Liver (tissue), 9 donors: ENCODE measurements around the gene COL7A1. TPM values are rescaled to one million over a fixed set of nuclear protein-coding genes. Genes with fewer than 3 reads are reported as not detected.

Experiments used
- DNase-seq: peaks from one replicate; pipeline ENCODE4 v3.0.0-alpha.2; 2017; ENCODE audit warnings: low spot score
- H3K27ac ChIP-seq, 2 donors: one replicate each; pipeline ENCODE4 v1.7.0; 2013; ENCODE audit warnings: inconsistent platforms in 2 of 2, low read length in 2 of 2, control low read depth in 1 of 2, low read depth in 1 of 2, mild to moderate bottlenecking in 1 of 2
- H3K27me3 ChIP-seq, 4 donors: one replicate each; pipeline versions ENCODE4 v1.6.1 to v1.7.0; 2013; ENCODE audit warnings: low read length in 3 of 4, inconsistent platforms in 1 of 4, mild to moderate bottlenecking in 1 of 4, moderate library complexity in 1 of 4; ENCODE audit not compliant: control insufficient read depth in 4 of 4, insufficient read depth in 4 of 4
- H3K36me3 ChIP-seq, 4 donors: one replicate each; pipeline versions ENCODE4 v1.6.1 to v1.7.0; 2013; ENCODE audit warnings: low read length in 3 of 4, mild to moderate bottlenecking in 3 of 4, low read depth in 1 of 4, moderate library complexity in 1 of 4; ENCODE audit not compliant: control insufficient read depth in 4 of 4, insufficient read depth in 3 of 4
- H3K4me1 ChIP-seq, 4 donors: one replicate each; pipeline versions ENCODE4 v1.6.1 to v1.7.0; 2013; ENCODE audit warnings: low read length in 3 of 4, mild to moderate bottlenecking in 3 of 4, moderate library complexity in 1 of 4; ENCODE audit not compliant: control insufficient read depth in 4 of 4, insufficient read depth in 4 of 4
- H3K4me3 ChIP-seq, 3 donors: one replicate each; pipeline versions ENCODE4 v1.6.1 to v1.7.0; 2013; ENCODE audit warnings: low read length in 3 of 3, control low read depth in 1 of 3, low read depth in 1 of 3, mild to moderate bottlenecking in 1 of 3
- H3K9ac ChIP-seq, 2 donors: one replicate each; pipeline ENCODE4 v1.7.0; 2013; ENCODE audit warnings: low read length in 2 of 2, mild to moderate bottlenecking in 2 of 2, moderate library complexity in 2 of 2, control low read depth in 1 of 2, low read depth in 1 of 2
- H3K9me3 ChIP-seq, 4 donors: one replicate each; pipeline versions ENCODE4 v1.6.1 to v1.7.0; 2013; ENCODE audit warnings: low read length in 3 of 4; ENCODE audit not compliant: control insufficient read depth in 4 of 4
- EGR1 ChIP-seq, 2 donors: IDR thresholded peaks; 2 replicates each; pipeline ENCODE4 v1.6.1; 2016 to 2018; ENCODE audit warnings: antibody characterized with exemption in 2 of 2, low read depth in 2 of 2
- FOXA1 ChIP-seq: IDR thresholded peaks from 2 replicates; pipeline ENCODE4 v1.6.1; 2016; ENCODE audit warnings: antibody characterized with exemption
- FOXA2 ChIP-seq: IDR thresholded peaks from 2 replicates; pipeline ENCODE4 v1.6.1; 2016; ENCODE audit warnings: antibody characterized with exemption
- GABPA ChIP-seq, 2 donors: IDR thresholded peaks in 1 of 2; conservative IDR thresholded peaks in 1 of 2; 2 replicates each; pipeline ENCODE4 v1.6.1; 2016; ENCODE audit warnings: antibody characterized with exemption in 2 of 2, mild to moderate bottlenecking in 1 of 2, moderate library complexity in 1 of 2
- HNF4A ChIP-seq, 2 donors: conservative IDR thresholded peaks; 2 replicates each; pipeline ENCODE4 v1.6.1; 2016; ENCODE audit warnings: antibody characterized with exemption in 2 of 2, mild to moderate bottlenecking in 2 of 2
- HNF4G ChIP-seq: IDR thresholded peaks from 2 replicates; pipeline ENCODE4 v1.6.1; 2016; ENCODE audit warnings: antibody characterized with exemption
- MAX ChIP-seq: IDR thresholded peaks from 2 replicates; pipeline ENCODE4 v1.6.1; 2016; ENCODE audit warnings: antibody characterized with exemption
- NR2F2 ChIP-seq: IDR thresholded peaks from 2 replicates; pipeline ENCODE4 v1.6.1; 2016; ENCODE audit warnings: antibody characterized with exemption
- RAD21 ChIP-seq, 2 donors: IDR thresholded peaks; 2 replicates each; pipeline ENCODE4 v1.6.1; 2016; ENCODE audit warnings: antibody characterized with exemption in 2 of 2, mild to moderate bottlenecking in 2 of 2
- REST ChIP-seq: IDR thresholded peaks from 2 replicates; pipeline ENCODE4 v1.6.1; 2016; ENCODE audit warnings: antibody characterized with exemption, mild to moderate bottlenecking
- RXRA ChIP-seq, 2 donors: IDR thresholded peaks; 2 replicates each; pipeline ENCODE4 v1.6.1; 2017 to 2018; ENCODE audit warnings: antibody characterized with exemption in 2 of 2, mild to moderate bottlenecking in 1 of 2
- SP1 ChIP-seq: IDR thresholded peaks from 2 replicates; pipeline ENCODE4 v1.6.1; 2018; ENCODE audit warnings: antibody characterized with exemption, mild to moderate bottlenecking
- TAF1 ChIP-seq: conservative IDR thresholded peaks from 2 replicates; pipeline ENCODE4 v1.6.1; 2016; ENCODE audit warnings: antibody characterized with exemption, mild to moderate bottlenecking
- YY1 ChIP-seq: IDR thresholded peaks from 2 replicates; pipeline ENCODE4 v1.6.1; 2016; ENCODE audit warnings: antibody characterized with exemption, mild to moderate bottlenecking
- ZBTB33 ChIP-seq: IDR thresholded peaks from 2 replicates; pipeline ENCODE4 v1.6.1; 2016; ENCODE audit warnings: antibody characterized with exemption
- WGBS: extraction: QIAGEN DNeasy Blood & Tissue Kit; methylation state at CpG from one replicate; pipeline ENCODE4 v1.1.7; 2013; 5-methylcytosine and 5-hydroxymethylcytosine counted together
- polyA plus RNA-seq, 2 donors: library from polyadenylated mRNA; stranded (reverse) in 1 of 2; unstranded in 1 of 2; fragments of 200-250 nt in 1 of 2; fragments of >200 nt in 1 of 2; fragmentation: Nextera tagmentation in 1 of 2; extraction: Ambion mirVana in 1 of 2; gene quantifications; one replicate each; pipeline versions ENCODE4 v1.2.1 to v1.2.3, GENCODE V29; 2013 to 2015
- total RNA-seq, 2 donors: library from RNA; depleted of rRNA; stranded (reverse); fragments of >200 nt; gene quantifications; one replicate each; pipeline ENCODE4 v1.2.3, GENCODE V29; 2014
- TF ChIP-seq, protein P1 (sequence below): IDR thresholded peaks from 2 replicates; pipeline ENCODE4 v1.6.1; 2016; ENCODE audit warnings: antibody characterized with exemption
- TF ChIP-seq, protein P2 (sequence below): fragments of 150-350 bp; IDR thresholded peaks from 2 replicates; pipeline ENCODE4 v1.5.1; 2017; ENCODE audit warnings: improper control_type of control experiment, low read depth, low read length; ENCODE audit not compliant: missing input control
- donor health status: healthy.
- donor health status: healthy.
- donor health status: healthy.
- donor health status: healthy.
- donor health status: healthy.

Gene COL7A1
- total and polyA plus RNA-seq, 4 donors = 0.24 to 0.84 (median 0.40) TPM

DNA sequence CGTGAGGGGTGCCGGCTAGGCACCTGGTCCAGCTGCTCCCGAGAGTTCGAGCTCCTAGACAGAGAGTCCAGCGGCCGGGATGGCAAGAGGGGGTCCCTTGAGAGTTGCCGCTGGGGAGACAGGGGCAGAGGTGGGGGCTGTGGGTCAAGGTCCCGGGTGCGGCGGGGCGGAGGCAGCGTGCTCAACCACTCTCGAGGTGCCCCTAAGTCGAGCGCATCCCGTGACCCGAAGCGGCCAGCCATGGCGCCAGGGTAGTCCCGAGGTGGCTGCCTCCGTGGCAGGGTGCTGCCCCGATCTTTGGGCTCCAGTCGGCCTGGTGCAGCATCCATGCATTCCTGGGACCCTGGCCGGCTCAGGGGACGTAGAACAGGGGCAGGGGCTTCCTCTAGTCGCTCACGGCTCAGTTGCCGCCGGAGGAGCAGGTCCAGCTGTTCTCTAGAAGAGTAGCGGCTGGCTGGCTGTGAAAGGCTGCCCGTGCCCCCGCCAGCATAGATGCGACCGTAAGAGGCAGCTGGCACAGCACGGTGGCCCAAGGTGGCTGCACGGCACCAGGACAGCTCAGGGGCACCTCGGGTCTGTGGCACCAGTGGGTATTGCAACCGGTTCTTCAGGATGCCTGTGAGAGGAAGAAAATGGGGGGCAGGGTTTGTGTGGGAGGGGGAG lies 44.9 kb upstream of the COL7A1 start:
- H3K27ac ChIP-seq = no peak overlapping the region
- TF ChIP-seq HNF4A (conservative IDR thresholded peaks at IDR 0.05) = no peak
- no peak for TF ChIP-seq FOXA2
- no peak for TF ChIP-seq REST
- TF ChIP-seq, protein P1, sequence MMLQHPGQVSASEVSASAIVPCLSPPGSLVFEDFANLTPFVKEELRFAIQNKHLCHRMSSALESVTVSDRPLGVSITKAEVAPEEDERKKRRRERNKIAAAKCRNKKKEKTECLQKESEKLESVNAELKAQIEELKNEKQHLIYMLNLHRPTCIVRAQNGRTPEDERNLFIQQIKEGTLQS = no peak
- no peak for TF ChIP-seq GABPA (IDR thresholded peaks at IDR 0.05 in 1 of 2, conservative IDR thresholded peaks at IDR 0.05 in 1 of 2)
- TF ChIP-seq, protein P2, sequence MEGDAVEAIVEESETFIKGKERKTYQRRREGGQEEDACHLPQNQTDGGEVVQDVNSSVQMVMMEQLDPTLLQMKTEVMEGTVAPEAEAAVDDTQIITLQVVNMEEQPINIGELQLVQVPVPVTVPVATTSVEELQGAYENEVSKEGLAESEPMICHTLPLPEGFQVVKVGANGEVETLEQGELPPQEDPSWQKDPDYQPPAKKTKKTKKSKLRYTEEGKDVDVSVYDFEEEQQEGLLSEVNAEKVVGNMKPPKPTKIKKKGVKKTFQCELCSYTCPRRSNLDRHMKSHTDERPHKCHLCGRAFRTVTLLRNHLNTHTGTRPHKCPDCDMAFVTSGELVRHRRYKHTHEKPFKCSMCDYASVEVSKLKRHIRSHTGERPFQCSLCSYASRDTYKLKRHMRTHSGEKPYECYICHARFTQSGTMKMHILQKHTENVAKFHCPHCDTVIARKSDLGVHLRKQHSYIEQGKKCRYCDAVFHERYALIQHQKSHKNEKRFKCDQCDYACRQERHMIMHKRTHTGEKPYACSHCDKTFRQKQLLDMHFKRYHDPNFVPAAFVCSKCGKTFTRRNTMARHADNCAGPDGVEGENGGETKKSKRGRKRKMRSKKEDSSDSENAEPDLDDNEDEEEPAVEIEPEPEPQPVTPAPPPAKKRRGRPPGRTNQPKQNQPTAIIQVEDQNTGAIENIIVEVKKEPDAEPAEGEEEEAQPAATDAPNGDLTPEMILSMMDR = no peak
- no peak for TF ChIP-seq RXRA (IDR thresholded peaks at IDR 0.05)
- TF ChIP-seq RAD21 (IDR thresholded peaks at IDR 0.05) = no peak
- no peak for TF ChIP-seq EGR1 (IDR thresholded peaks at IDR 0.05; ENCODE audit: low read depth in 2 of 2)
- no peak for TF ChIP-seq NR2F2
- TF ChIP-seq HNF4G = no peak
- no peak for TF ChIP-seq FOXA1
- no peak for TF ChIP-seq MAX
- no peak for TF ChIP-seq TAF1
- TF ChIP-seq ZBTB33 = no peak
- no peak for TF ChIP-seq YY1
- TF ChIP-seq SP1 = no peak
- no peak for DNase-seq
- WGBS = 95% methylated on average over 38 of the region's 38 CpGs
- H3K4me3 ChIP-seq = no peak overlapping the region
- no peaks in the 10 kb centered on the region for H3K36me3 ChIP-seq
- H3K4me1 ChIP-seq = peaks cover 0 to 14% (median 7%) of the 10 kb centered on the region in 4 donors
- H3K27me3 ChIP-seq = no peaks in the 10 kb centered on the region
- H3K9me3 ChIP-seq = no peaks in the 10 kb centered on the region
- no peak overlapping the region for H3K9ac ChIP-seq
